HEK293 (cell line): ENCODE data around the gene PRADC1.

Experiments
- CTCF ChIA-PET: fragments of 350-600 bp; formaldehyde crosslinking; extraction: SDS; loops from one replicate; lab custom pipeline; 2021; ENCODE audit warnings: antibody characterized with exemption; lab: Yijun Ruan, JAX
- POLR2A ChIA-PET: fragments of 300-600 bp; formaldehyde crosslinking; extraction: SDS; loops from one replicate; lab custom pipeline; 2020; ENCODE audit warnings: antibody characterized with exemption, inconsistent platforms; lab: Yijun Ruan, JAX
- H3K27ac ChIP-seq: fragments of 200-500 bp; sonication (Bioruptor generic); 2 replicates; pipeline ENCODE4 v1.5.1; 2014; ENCODE audit warnings: low read depth, low read length, control low read depth, inconsistent platforms; ENCODE audit errors: extremely low read depth
- H3K36me3 ChIP-seq, 2 experiments: fragments of 200-500 bp in 1 of 2; sonication (Bioruptor generic) in 1 of 2; 1 replicate in 1 of 2; 2 replicates in 1 of 2; pipeline ENCODE4 v1.5.1; 2014 to 2017; ENCODE audit warnings: inconsistent platforms in 2 of 2, low read length in 2 of 2; ENCODE audit not compliant: control insufficient read depth in 2 of 2, insufficient read depth in 1 of 2
- H3K4me1 ChIP-seq: fragments of 200-500 bp; sonication (Bioruptor generic); 2 replicates; pipeline ENCODE4 v1.5.1; 2014; ENCODE audit warnings: mild to moderate bottlenecking, low read length, inconsistent platforms; ENCODE audit not compliant: control insufficient read depth, insufficient read depth
- H3K4me3 ChIP-seq: 2 replicates; pipeline ENCODE4 v1.5.1; 2011; ENCODE audit warnings: low read depth, mild to moderate bottlenecking, control low read depth, low read length, moderate library complexity
- H3K9me3 ChIP-seq: fragments of 200-500 bp; sonication (Bioruptor generic); 2 replicates; pipeline ENCODE4 v1.5.1; 2014; ENCODE audit warnings: low read depth, low read length, inconsistent platforms; ENCODE audit not compliant: control insufficient read depth, insufficient read depth
- GLI2 ChIP-seq: fragments of 450-650 bp; formaldehyde crosslinking; IDR thresholded peaks from 2 replicates; pipeline ENCODE4; 2017; ENCODE audit warnings: missing biosample characterization, missing genetic modification characterization, low read depth, borderline replicate concordance
- HOXC10 ChIP-seq: sonication (generic); formaldehyde crosslinking; IDR thresholded peaks from 2 replicates; pipeline ENCODE4 v1.8.1; 2023; ENCODE audit warnings: mild to moderate bottlenecking, missing genetic modification reagents
- IKZF3 ChIP-seq: fragments of 450-650 bp; IDR thresholded peaks from 2 replicates; pipeline ENCODE4 v1.5.0; 2018; ENCODE audit warnings: missing biosample characterization, mild to moderate bottlenecking, missing genetic modification characterization, moderate library complexity
- KLF10 ChIP-seq: fragments of 450-650 bp; IDR thresholded peaks from 2 replicates; pipeline ENCODE4 v1.5.1; 2018; ENCODE audit warnings: missing biosample characterization, mild to moderate bottlenecking, missing genetic modification characterization
- MYNN ChIP-seq: fragments of 450-650 bp; formaldehyde crosslinking; IDR thresholded peaks from 2 replicates; pipeline ENCODE4 v1.5.1; 2016; ENCODE audit warnings: missing biosample characterization, missing genetic modification characterization, borderline replicate concordance
- SCRT2 ChIP-seq: fragments of 450-650 bp; formaldehyde crosslinking; IDR thresholded peaks from 2 replicates; pipeline ENCODE4 v1.5.1; 2016; ENCODE audit warnings: missing biosample characterization, missing genetic modification characterization
- ZBTB20 ChIP-seq: fragments of 450-650 bp; formaldehyde crosslinking; IDR thresholded peaks from 2 replicates; pipeline ENCODE4 v1.5.1; 2016; ENCODE audit warnings: missing biosample characterization, missing genetic modification characterization
- ZNF133 ChIP-seq: fragments of 450-650 bp; formaldehyde crosslinking; IDR thresholded peaks from 2 replicates; pipeline ENCODE4 v1.5.1; 2016; ENCODE audit warnings: missing biosample characterization, missing genetic modification characterization
- ZNF292 ChIP-seq: fragments of 450-650 bp; formaldehyde crosslinking; IDR thresholded peaks from 2 replicates; pipeline ENCODE4 v1.5.1; 2016; ENCODE audit warnings: low read depth, missing biosample characterization, missing genetic modification characterization, borderline replicate concordance
- ZNF324 ChIP-seq: fragments of 450-650 bp; formaldehyde crosslinking; IDR thresholded peaks from 2 replicates; pipeline ENCODE4 v1.5.1; 2016; ENCODE audit warnings: missing biosample characterization, missing genetic modification characterization
- ZNF335 ChIP-seq: fragments of 450-650 bp; formaldehyde crosslinking; conservative IDR thresholded peaks from 2 replicates; pipeline ENCODE4 v1.5.1; 2016; ENCODE audit warnings: missing biosample characterization, missing genetic modification characterization
- ZNF416 ChIP-seq: fragments of 450-650 bp; formaldehyde crosslinking; IDR thresholded peaks from 2 replicates; pipeline ENCODE4 v1.5.1; 2016; ENCODE audit warnings: missing biosample characterization, missing genetic modification characterization
- ZNF423 ChIP-seq: fragments of 450-650 bp; formaldehyde crosslinking; IDR thresholded peaks from 2 replicates; pipeline ENCODE4 v1.5.1; 2016; ENCODE audit warnings: missing biosample characterization, missing genetic modification characterization
- ZNF433 ChIP-seq: fragments of 450-650 bp; formaldehyde crosslinking; IDR thresholded peaks from 2 replicates; pipeline ENCODE4 v1.5.1; 2016; ENCODE audit warnings: missing biosample characterization, missing genetic modification characterization, low read depth
- ZNF624 ChIP-seq: fragments of 450-650 bp; formaldehyde crosslinking; IDR thresholded peaks from 2 replicates; pipeline ENCODE4 v1.5.1; 2017; ENCODE audit warnings: missing biosample characterization, missing genetic modification characterization
- ZNF660 ChIP-seq: fragments of 450-650 bp; IDR thresholded peaks from 2 replicates; pipeline ENCODE4 v1.5.1; 2018; ENCODE audit warnings: missing biosample characterization, mild to moderate bottlenecking, missing genetic modification characterization
- ZNF701 ChIP-seq: fragments of 450-650 bp; formaldehyde crosslinking; IDR thresholded peaks from 2 replicates; pipeline ENCODE4 v1.5.1; 2016; ENCODE audit warnings: missing biosample characterization, missing genetic modification characterization
- ZNF704 ChIP-seq: fragments of 450-650 bp; formaldehyde crosslinking; IDR thresholded peaks from 2 replicates; pipeline ENCODE4 v1.5.1; 2016; ENCODE audit warnings: missing biosample characterization, missing genetic modification characterization
- ZNF792 ChIP-seq: fragments of 450-650 bp; formaldehyde crosslinking; IDR thresholded peaks from 2 replicates; pipeline ENCODE4 v1.5.1; 2016; ENCODE audit warnings: missing biosample characterization, missing genetic modification characterization
- ZXDB ChIP-seq: fragments of 450-650 bp; formaldehyde crosslinking; IDR thresholded peaks from 2 replicates; pipeline ENCODE4 v1.5.1; 2016; ENCODE audit warnings: missing biosample characterization, missing genetic modification characterization
- TF ChIP-seq, protein P1 (sequence below): fragments of 450-650 bp; formaldehyde crosslinking; IDR thresholded peaks from 2 replicates; pipeline ENCODE4 v1.5.1; 2016; ENCODE audit warnings: missing biosample characterization, missing genetic modification characterization
- TF ChIP-seq, protein P2 (sequence below): fragments of 450-650 bp; formaldehyde crosslinking; IDR thresholded peaks from 2 replicates; pipeline ENCODE4 v1.5.1; 2017; ENCODE audit warnings: missing biosample characterization, missing genetic modification characterization

Gene PRADC1

DNA sequence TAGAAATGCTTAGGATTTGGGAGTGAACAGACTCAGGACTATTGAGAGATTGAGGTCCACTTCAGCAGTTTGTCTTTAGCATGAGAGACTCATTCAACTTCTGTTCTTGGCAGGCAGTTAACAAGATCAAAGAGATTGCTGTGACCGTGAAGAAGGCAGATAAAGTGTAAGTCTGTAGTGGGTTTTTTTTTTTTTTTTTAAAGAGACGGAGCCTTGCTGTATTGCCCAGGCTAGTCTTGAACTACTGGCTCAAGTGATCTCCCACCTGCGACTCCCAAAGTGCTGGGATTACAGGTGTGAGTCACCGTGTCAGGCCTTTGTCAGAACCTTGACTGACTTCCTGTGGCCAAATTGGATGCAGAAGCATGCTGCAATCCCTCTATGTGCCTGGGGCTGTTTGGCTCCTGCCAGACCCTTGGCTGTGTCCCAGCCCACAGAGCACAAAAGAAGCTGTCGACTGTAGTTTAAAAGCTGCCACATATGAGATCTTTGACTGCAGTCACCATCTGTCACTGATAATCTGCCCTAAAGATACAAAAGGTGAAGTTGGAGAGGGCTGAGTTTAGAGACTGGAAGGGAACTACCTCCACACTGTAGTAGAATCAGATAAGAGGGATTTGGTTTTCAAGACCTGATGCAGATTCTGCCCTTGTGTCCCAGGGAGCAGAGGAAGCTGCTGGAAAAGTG, 11.0 kb upstream of the PRADC1 start (continued):
- TF ChIP-seq, protein P1, sequence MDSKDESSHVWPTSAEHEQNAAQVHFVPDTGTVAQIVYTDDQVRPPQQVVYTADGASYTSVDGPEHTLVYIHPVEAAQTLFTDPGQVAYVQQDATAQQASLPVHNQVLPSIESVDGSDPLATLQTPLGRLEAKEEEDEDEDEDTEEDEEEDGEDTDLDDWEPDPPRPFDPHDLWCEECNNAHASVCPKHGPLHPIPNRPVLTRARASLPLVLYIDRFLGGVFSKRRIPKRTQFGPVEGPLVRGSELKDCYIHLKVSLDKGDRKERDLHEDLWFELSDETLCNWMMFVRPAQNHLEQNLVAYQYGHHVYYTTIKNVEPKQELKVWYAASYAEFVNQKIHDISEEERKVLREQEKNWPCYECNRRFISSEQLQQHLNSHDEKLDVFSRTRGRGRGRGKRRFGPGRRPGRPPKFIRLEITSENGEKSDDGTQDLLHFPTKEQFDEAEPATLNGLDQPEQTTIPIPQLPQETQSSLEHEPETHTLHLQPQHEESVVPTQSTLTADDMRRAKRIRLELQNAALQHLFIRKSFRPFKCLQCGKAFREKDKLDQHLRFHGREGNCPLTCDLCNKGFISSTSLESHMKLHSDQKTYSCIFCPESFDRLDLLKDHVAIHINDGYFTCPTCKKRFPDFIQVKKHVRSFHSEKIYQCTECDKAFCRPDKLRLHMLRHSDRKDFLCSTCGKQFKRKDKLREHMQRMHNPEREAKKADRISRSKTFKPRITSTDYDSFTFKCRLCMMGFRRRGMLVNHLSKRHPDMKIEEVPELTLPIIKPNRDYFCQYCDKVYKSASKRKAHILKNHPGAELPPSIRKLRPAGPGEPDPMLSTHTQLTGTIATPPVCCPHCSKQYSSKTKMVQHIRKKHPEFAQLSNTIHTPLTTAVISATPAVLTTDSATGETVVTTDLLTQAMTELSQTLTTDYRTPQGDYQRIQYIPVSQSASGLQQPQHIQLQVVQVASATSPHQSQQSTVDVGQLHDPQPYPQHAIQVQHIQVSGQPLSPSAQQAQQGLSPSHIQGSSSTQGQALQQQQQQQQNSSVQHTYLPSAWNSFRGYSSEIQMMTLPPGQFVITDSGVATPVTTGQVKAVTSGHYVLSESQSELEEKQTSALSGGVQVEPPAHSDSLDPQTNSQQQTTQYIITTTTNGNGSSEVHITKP (tag by site-specific recombination): peak; percentile 39; the same call in 1 of the 2 replicates
- TF ChIP-seq ZNF292 (tag by site-specific recombination) (no peak), GLI2 (tag by site-specific recombination) (no peak), ZNF660 (no peak), ZXDB (tag by site-specific recombination) (no peak), ZNF423 (tag by site-specific recombination) (no peak)
- TF ChIP-seq, all 188 proteins: peak for 4

DNA sequence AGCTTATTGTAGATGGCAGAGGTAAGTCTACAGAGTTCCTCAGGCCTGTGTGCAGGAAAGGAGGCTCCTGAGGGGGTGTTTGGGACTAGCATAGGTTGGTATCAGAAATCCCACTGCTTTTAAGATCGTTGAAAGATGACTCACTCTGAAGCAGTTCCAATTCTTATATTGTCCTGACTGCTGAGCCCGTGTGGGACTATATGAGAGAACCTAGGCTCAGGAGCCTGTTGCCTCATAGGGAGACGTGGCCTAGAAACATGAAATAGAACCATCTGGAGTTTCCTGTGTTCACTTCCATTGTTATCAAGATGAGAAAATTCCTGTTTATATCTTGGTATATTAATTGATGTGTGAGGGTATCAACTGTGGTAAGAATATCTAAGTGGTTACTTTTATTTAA, 6.7 kb upstream of the PRADC1 start:
- no peak overlapping the region for H3K4me3 ChIP-seq
- H3K36me3 ChIP-seq: peaks cover 43 to 94% of the 10 kb centered on the region in 2 experiments
- no peaks in the 10 kb centered on the region for H3K9me3 ChIP-seq
- H3K27ac ChIP-seq: no peak overlapping the region
- POLR2A ChIA-PET: interaction anchor here (0.7 kb wide), 1 partner anchor 13 kb away, joined by 3 read pairs; no protein-coding TSS in a partner anchor
- H3K4me1 ChIP-seq: peaks cover 10% of the 10 kb centered on the region; the same call in 1 of the 2 replicates
- no peak for TF ChIP-seq ZNF704 (tag by site-specific recombination)
- TF ChIP-seq ZNF624 (tag by site-specific recombination): no peak
- TF ChIP-seq ZNF701 (tag by site-specific recombination): no peak
- no peak for TF ChIP-seq ZNF433
- no peak for TF ChIP-seq ZBTB20 (tag by site-specific recombination)
- no peak for TF ChIP-seq ZNF324 (tag by site-specific recombination)
- no peak for TF ChIP-seq ZNF335
- TF ChIP-seq, protein P2, sequence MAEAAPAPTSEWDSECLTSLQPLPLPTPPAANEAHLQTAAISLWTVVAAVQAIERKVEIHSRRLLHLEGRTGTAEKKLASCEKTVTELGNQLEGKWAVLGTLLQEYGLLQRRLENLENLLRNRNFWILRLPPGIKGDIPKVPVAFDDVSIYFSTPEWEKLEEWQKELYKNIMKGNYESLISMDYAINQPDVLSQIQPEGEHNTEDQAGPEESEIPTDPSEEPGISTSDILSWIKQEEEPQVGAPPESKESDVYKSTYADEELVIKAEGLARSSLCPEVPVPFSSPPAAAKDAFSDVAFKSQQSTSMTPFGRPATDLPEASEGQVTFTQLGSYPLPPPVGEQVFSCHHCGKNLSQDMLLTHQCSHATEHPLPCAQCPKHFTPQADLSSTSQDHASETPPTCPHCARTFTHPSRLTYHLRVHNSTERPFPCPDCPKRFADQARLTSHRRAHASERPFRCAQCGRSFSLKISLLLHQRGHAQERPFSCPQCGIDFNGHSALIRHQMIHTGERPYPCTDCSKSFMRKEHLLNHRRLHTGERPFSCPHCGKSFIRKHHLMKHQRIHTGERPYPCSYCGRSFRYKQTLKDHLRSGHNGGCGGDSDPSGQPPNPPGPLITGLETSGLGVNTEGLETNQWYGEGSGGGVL (tag by site-specific recombination): no peak
- TF ChIP-seq ZNF792 (tag by site-specific recombination): no peak
- no peak for TF ChIP-seq HOXC10 (CRISPR knock-in tag)
- no peak for TF ChIP-seq KLF10
- no peak for TF ChIP-seq SCRT2
- no peak for TF ChIP-seq ZNF133
- TF ChIP-seq MYNN (tag by site-specific recombination): no peak
- no peak for TF ChIP-seq IKZF3 (tag by site-specific recombination)
- no peak for TF ChIP-seq ZNF416
- CTCF ChIA-PET: no interaction called here
